H9 (cell line): Measurements from ENCODE around the gene MED10. TPM values are rescaled to one million over a fixed set of nuclear protein-coding genes. Genes with fewer than 3 reads are reported as not detected.

Experiments
- DNase-seq: peaks from one replicate; pipeline ENCODE4 v3.0.0-alpha.2; 2017
- H2AFZ ChIP-seq: one replicate; pipeline ENCODE4 v1.6.1; 2013; ENCODE audit warnings: mild to moderate bottlenecking, low read length, control low read depth, moderate library complexity
- H2AK5ac ChIP-seq: 2 replicates; pipeline ENCODE4 v1.6.1; 2013; ENCODE audit warnings: low read length, control low read depth, mixed read lengths; ENCODE audit not compliant: insufficient read length
- H2BK120ac ChIP-seq: one replicate; pipeline ENCODE4 v1.6.1; 2013; ENCODE audit warnings: low read depth, mild to moderate bottlenecking, low read length, control low read depth, inconsistent platforms; ENCODE audit not compliant: poor library complexity, severe bottlenecking
- H2BK12ac ChIP-seq: 2 replicates; pipeline ENCODE4 v1.6.1; 2013; ENCODE audit warnings: low read length, control low read depth, mixed read lengths, low read depth; ENCODE audit not compliant: insufficient read length
- H2BK15ac ChIP-seq: 2 replicates; pipeline ENCODE4 v1.6.1; 2013; ENCODE audit warnings: low read depth, low read length, control low read depth
- H2BK20ac ChIP-seq: one replicate; pipeline ENCODE4 v1.6.1; 2013; ENCODE audit warnings: low read depth, mild to moderate bottlenecking, low read length, control low read depth, inconsistent platforms; ENCODE audit not compliant: poor library complexity, severe bottlenecking
- H2BK5ac ChIP-seq: 2 replicates; pipeline ENCODE4 v1.6.1; 2013; ENCODE audit warnings: low read length, control low read depth, mixed read lengths; ENCODE audit not compliant: insufficient read length
- H3K14ac ChIP-seq: 2 replicates; pipeline ENCODE4 v1.6.1; 2013; ENCODE audit warnings: low read length, control low read depth; ENCODE audit not compliant: insufficient read depth
- H3K18ac ChIP-seq: 2 replicates; pipeline ENCODE4 v1.6.1; 2013; ENCODE audit warnings: low read depth, mild to moderate bottlenecking, mixed read lengths, low read length, control low read depth; ENCODE audit not compliant: insufficient read length
- H3K23ac ChIP-seq: 2 replicates; pipeline ENCODE4 v1.6.1; 2013; ENCODE audit warnings: low read length, control low read depth, mixed read lengths, low read depth; ENCODE audit not compliant: insufficient read length
- H3K23me2 ChIP-seq: 2 replicates; pipeline ENCODE4 v1.6.1; 2013; ENCODE audit warnings: low read depth, mild to moderate bottlenecking, mixed read lengths, low read length, control low read depth; ENCODE audit not compliant: insufficient read length, poor library complexity, severe bottlenecking
- H3K27ac ChIP-seq: 2 replicates; pipeline ENCODE4 v1.5.1; 2013; ENCODE audit warnings: low read length, control low read depth, mixed read lengths, low read depth; ENCODE audit not compliant: insufficient read length
- H3K27me3 ChIP-seq: 2 replicates; pipeline ENCODE4 v1.6.1; 2013; ENCODE audit warnings: low read length, control low read depth, inconsistent platforms; ENCODE audit not compliant: insufficient read depth
- H3K4ac ChIP-seq: 2 replicates; pipeline ENCODE4 v1.6.1; 2013; ENCODE audit warnings: low read depth, mild to moderate bottlenecking, control low read depth, inconsistent platforms, low read length, moderate library complexity
- H3K4me1 ChIP-seq: 2 replicates; pipeline ENCODE4 v1.6.1; 2013; ENCODE audit warnings: low read length, control low read depth, inconsistent platforms; ENCODE audit not compliant: insufficient read depth
- H3K4me2 ChIP-seq: 2 replicates; pipeline ENCODE4 v1.6.1; 2013; ENCODE audit warnings: low read length, control low read depth, mixed read lengths; ENCODE audit not compliant: insufficient read length, insufficient read depth
- H3K56ac ChIP-seq: 2 replicates; pipeline ENCODE4 v1.6.1; 2013; ENCODE audit warnings: low read depth, mild to moderate bottlenecking, mixed read lengths, low read length, control low read depth; ENCODE audit not compliant: insufficient read length
- H3K79me1 ChIP-seq: 2 replicates; pipeline ENCODE4 v1.6.1; 2013; ENCODE audit warnings: low read depth, mild to moderate bottlenecking, moderate library complexity, low read length, control low read depth, inconsistent platforms; ENCODE audit not compliant: insufficient read depth, poor library complexity, severe bottlenecking
- H3K79me2 ChIP-seq: 2 replicates; pipeline ENCODE4 v1.6.1; 2013; ENCODE audit warnings: low read length, control low read depth, inconsistent platforms; ENCODE audit not compliant: insufficient read depth
- H3K9ac ChIP-seq: 2 replicates; pipeline ENCODE4 v1.6.1; 2013; ENCODE audit warnings: low read length, control low read depth, mixed read lengths; ENCODE audit not compliant: insufficient read length; ENCODE audit errors: extremely low read depth
- H3K9me3 ChIP-seq: one replicate; pipeline ENCODE4 v1.6.1; 2013; ENCODE audit warnings: low read depth, low read length, inconsistent platforms; ENCODE audit not compliant: control insufficient read depth
- H3T11ph ChIP-seq: one replicate; pipeline ENCODE4 v1.6.1; 2013; ENCODE audit warnings: mild to moderate bottlenecking, low read length, control low read depth, inconsistent platforms
- H4K20me1 ChIP-seq: one replicate; pipeline ENCODE4 v1.6.1; 2013; ENCODE audit not compliant: control insufficient read depth, insufficient read length, insufficient read depth
- H4K5ac ChIP-seq: 2 replicates; pipeline ENCODE4 v1.6.1; 2013; ENCODE audit warnings: low read depth, mild to moderate bottlenecking, mixed read lengths, low read length, control low read depth; ENCODE audit not compliant: insufficient read length
- H4K8ac ChIP-seq: replicated peaks from 2 replicates; pipeline ENCODE4 v1.6.1; 2013; ENCODE audit warnings: low read length, control low read depth, mixed read lengths, low read depth; ENCODE audit not compliant: insufficient read length
- H4K91ac ChIP-seq: 2 replicates; pipeline ENCODE4 v1.6.1; 2013; ENCODE audit warnings: low read depth, mild to moderate bottlenecking, moderate library complexity, mixed read lengths, low read length, control low read depth; ENCODE audit not compliant: insufficient read length
- H3K27ac Mint-ChIP-seq, 3 experiments: 2 replicates in 2 of 3; 3 replicates in 1 of 3; pipeline ENCODE4 v1.8.0; 2020 to 2021; ENCODE audit warnings: mixed read lengths in 3 of 3, mild to moderate bottlenecking in 1 of 3, moderate library complexity in 1 of 3
- H3K27me3 Mint-ChIP-seq: 2 replicates; pipeline ENCODE4 v1.8.0; 2021; ENCODE audit warnings: low read depth, mild to moderate bottlenecking, moderate library complexity, mixed read lengths
- H3K36me3 Mint-ChIP-seq, 3 experiments: 2 replicates in 2 of 3; 3 replicates in 1 of 3; pipeline ENCODE4 v1.8.0; 2020 to 2021; ENCODE audit warnings: low read depth in 3 of 3, mixed read lengths in 3 of 3; ENCODE audit not compliant: insufficient read depth in 1 of 3
- H3K4me1 Mint-ChIP-seq, 2 experiments: 2 replicates each; pipeline ENCODE4 v1.8.0; 2020; ENCODE audit warnings: mixed read lengths in 2 of 2
- H3K4me3 Mint-ChIP-seq, 2 experiments: 2 replicates in 1 of 2; 3 replicates in 1 of 2; pipeline ENCODE4 v1.8.0; 2020 to 2021; ENCODE audit warnings: mild to moderate bottlenecking in 2 of 2, mixed read lengths in 2 of 2, moderate library complexity in 1 of 2
- H3K9me3 Mint-ChIP-seq, 2 experiments: 2 replicates in 1 of 2; 3 replicates in 1 of 2; pipeline ENCODE4 v1.8.0; 2020; ENCODE audit warnings: mild to moderate bottlenecking in 2 of 2, mixed read lengths in 2 of 2, moderate library complexity in 1 of 2
- total RNA-seq: library from RNA; stranded (reverse); gene quantifications from 2 replicates; pipeline ENCODE4 v1.2.1, GENCODE V29; 2021
- TF ChIP-seq, protein P1 (sequence below): fragments of 200-600 bp; sonication (generic); conservative IDR thresholded peaks from 3 replicates; pipeline ENCODE4 v1.8.0; 2021; ENCODE audit warnings: antibody characterized with exemption, mild to moderate bottlenecking

The MED10 gene
- total RNA-seq, 1 experiment from 2014 or later: 35.3 TPM

GRCh38 chr5:6424700-6425099, 46.4 kb upstream of the MED10 start:
- no peak overlapping the region for H3K4ac ChIP-seq

More at GRCh38 chr5:6424700-6425099, 46.4 kb upstream of the MED10 start:
- DNase-seq: no peak
- H3K79me1 ChIP-seq: no peaks in the 10 kb centered on the region
- H3K4me1 ChIP-seq: no peaks in the 10 kb centered on the region
- H3K27ac Mint-ChIP-seq: no peak overlapping the region; a peak in 1 of 7 replicates
- no peak overlapping the region for H2BK120ac ChIP-seq
- H4K91ac ChIP-seq: no peak overlapping the region
- H3K27ac ChIP-seq: no peak overlapping the region
- H3K4me2 ChIP-seq: no peak overlapping the region
- no peaks in the 10 kb centered on the region for H4K20me1 ChIP-seq
- TF ChIP-seq, protein P1, sequence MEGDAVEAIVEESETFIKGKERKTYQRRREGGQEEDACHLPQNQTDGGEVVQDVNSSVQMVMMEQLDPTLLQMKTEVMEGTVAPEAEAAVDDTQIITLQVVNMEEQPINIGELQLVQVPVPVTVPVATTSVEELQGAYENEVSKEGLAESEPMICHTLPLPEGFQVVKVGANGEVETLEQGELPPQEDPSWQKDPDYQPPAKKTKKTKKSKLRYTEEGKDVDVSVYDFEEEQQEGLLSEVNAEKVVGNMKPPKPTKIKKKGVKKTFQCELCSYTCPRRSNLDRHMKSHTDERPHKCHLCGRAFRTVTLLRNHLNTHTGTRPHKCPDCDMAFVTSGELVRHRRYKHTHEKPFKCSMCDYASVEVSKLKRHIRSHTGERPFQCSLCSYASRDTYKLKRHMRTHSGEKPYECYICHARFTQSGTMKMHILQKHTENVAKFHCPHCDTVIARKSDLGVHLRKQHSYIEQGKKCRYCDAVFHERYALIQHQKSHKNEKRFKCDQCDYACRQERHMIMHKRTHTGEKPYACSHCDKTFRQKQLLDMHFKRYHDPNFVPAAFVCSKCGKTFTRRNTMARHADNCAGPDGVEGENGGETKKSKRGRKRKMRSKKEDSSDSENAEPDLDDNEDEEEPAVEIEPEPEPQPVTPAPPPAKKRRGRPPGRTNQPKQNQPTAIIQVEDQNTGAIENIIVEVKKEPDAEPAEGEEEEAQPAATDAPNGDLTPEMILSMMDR: no peak
- no peak overlapping the region for H4K5ac ChIP-seq
- no peak overlapping the region for H2AFZ ChIP-seq
- no peak overlapping the region for H3K4me3 Mint-ChIP-seq
- no peaks in the 10 kb centered on the region for H3K9me3 ChIP-seq
- H3K14ac ChIP-seq: no peak overlapping the region
- H3K27me3 Mint-ChIP-seq: peaks cover 36% of the 10 kb centered on the region
- no peak overlapping the region for H2BK5ac ChIP-seq
- H3K23me2 ChIP-seq: no peaks in the 10 kb centered on the region
- no peak overlapping the region for H3K18ac ChIP-seq
- no peaks in the 10 kb centered on the region for H3K79me2 ChIP-seq
- no peak overlapping the region for H3K23ac ChIP-seq
- H2BK15ac ChIP-seq: no peak overlapping the region
- no peak overlapping the region for H2AK5ac ChIP-seq
- no peaks in the 10 kb centered on the region for H3K27me3 ChIP-seq
- H3K56ac ChIP-seq: no peak overlapping the region
- H3K9ac ChIP-seq: no peak overlapping the region
- no peaks in the 10 kb centered on the region for H3K4me1 Mint-ChIP-seq
- no peak overlapping the region for H4K8ac ChIP-seq
- H3K9me3 Mint-ChIP-seq: peaks cover 10 to 11% of the 10 kb centered on the region in 2 experiments
- H3K36me3 Mint-ChIP-seq: no peaks in the 10 kb centered on the region; a peak in 2 of 7 replicates
- no peak overlapping the region for H2BK12ac ChIP-seq
- no peak overlapping the region for H3T11ph ChIP-seq
- no peak overlapping the region for H2BK20ac ChIP-seq
